Measurements from ENCODE around the gene ZSWIM7. TPM values are rescaled to one million over a fixed set of nuclear protein-coding genes. Genes with fewer than 3 reads are reported as not detected.

The ZSWIM7 gene
- total RNA-seq, 1 experiment from 2014 or later, result 19.1 TPM

- Histone ChIP-seq H3K4me3 (peak overlapping the region; percentile 91), H3K27me3 (ENCODE audit: insufficient read depth, low read depth) (no peaks in the 10 kb centered on the region), H3K79me2 (ENCODE audit: low read depth) (peaks cover 64% of the 10 kb centered on the region), H3K4me1 (replicated peaks; ENCODE audit: insufficient read depth) (peaks cover 26% of the 10 kb centered on the region), H3F3A (ENCODE audit: insufficient read depth, low read depth) (peaks cover 22% of the 10 kb centered on the region; the same call in 1 of the 2 replicates), H3K9me3 (ENCODE audit: insufficient read depth, low read depth) (no peaks in the 10 kb centered on the region), H2AFZ (no peak overlapping the region), H3K36me3 (ENCODE audit: low read depth) (0 out of 2 replicates have a peak, but pooled peaks cover 7% of the 10 kb centered on the region), H3K4me2 (peak overlapping the region; percentile 96), H4K20me1 (ENCODE audit: insufficient read depth) (no peaks in the 10 kb centered on the region), H3K9me2 (ENCODE audit: insufficient read depth) (no peaks in the 10 kb centered on the region), H3K27ac (peak overlapping the region; percentile 92)
- TF ChIP-seq CTCF (conservative IDR thresholded peaks at IDR 0.05) (no peak), EZH2 (IDR thresholded peaks at IDR 0.05; ENCODE audit: low read depth) (no peak)
- DNase-seq, result no peak
- ChIA-PET POLR2A (ENCODE audit: unreplicated experiment) (interaction anchor here (0.6 to 1.1 kb wide), 6 partner anchors 13 to 654 kb away, joined by 4 to 7 read pairs (median 4); no protein-coding TSS in a partner anchor), CTCF (interaction anchor here (0.6 kb wide), 1 partner anchor 52 kb away, joined by 5 read pairs; no protein-coding TSS in a partner anchor)
- BruUV-seq (replicated peaks), result TSS peak; percentile 62
- intact Hi-C loops (cut with micrococcal nuclease; ENCODE audit: unreplicated experiment), result loop anchor here (2.0 kb wide), 3 partner anchors 16 to 54 kb away; no protein-coding TSS in a partner anchor
Measured at GRCh38 chr17:15946611-15947120, 52.8 kb downstream of the ZSWIM7 start.

- intact Hi-C loops (cut with micrococcal nuclease; ENCODE audit: unreplicated experiment), result loop anchor here (1.0 to 2.0 kb wide), 4 partner anchors 17 to 53 kb away; no protein-coding TSS in a partner anchor
- POLR2A ChIA-PET (ENCODE audit: unreplicated experiment), result interaction anchor here (0.6 to 0.7 kb wide), 4 partner anchors 50 to 653 kb away, joined by 3 to 5 read pairs (median 4); no protein-coding TSS in a partner anchor
- TF ChIP-seq CTCF (conservative IDR thresholded peaks at IDR 0.05) (no peak), EZH2 (IDR thresholded peaks at IDR 0.05; ENCODE audit: low read depth) (no peak)
- H4K20me1 ChIP-seq (ENCODE audit: insufficient read depth), result no peaks in the 10 kb centered on the region
- H3F3A ChIP-seq (ENCODE audit: insufficient read depth, low read depth), result peaks cover 22% of the 10 kb centered on the region; the same call in 1 of the 2 replicates
- H3K4me2 ChIP-seq, result peak overlapping the region; percentile 96
- H3K27ac ChIP-seq, result peak overlapping the region; percentile 92
- no peaks in the 10 kb centered on the region for H3K9me3 ChIP-seq (ENCODE audit: insufficient read depth, low read depth)
- CTCF ChIA-PET, result interaction anchor here (0.5 to 1.8 kb wide), 6 partner anchors 12 to 54 kb away, joined by 3 to 14 read pairs (median 5); partner anchors contain the start of genes TTC19 and ZSWIM7
- H2AFZ ChIP-seq, result no peak overlapping the region
- no TSS peak for BruUV-seq (replicated peaks)
- H3K4me3 ChIP-seq, result peak overlapping the region; percentile 91
- H3K36me3 ChIP-seq (ENCODE audit: low read depth), result 0 out of 2 replicates have a peak, but pooled peaks cover 7% of the 10 kb centered on the region
- peaks cover 54% of the 10 kb centered on the region for H3K79me2 ChIP-seq (ENCODE audit: low read depth)
- H3K4me1 ChIP-seq (replicated peaks; ENCODE audit: insufficient read depth), result peaks cover 26% of the 10 kb centered on the region
- no peak for DNase-seq
- H3K9me2 ChIP-seq (ENCODE audit: insufficient read depth), result no peaks in the 10 kb centered on the region
- H3K27me3 ChIP-seq (ENCODE audit: insufficient read depth, low read depth), result no peaks in the 10 kb centered on the region
Measured at GRCh38 chr17:15945527-15946191, 53.8 kb downstream of the ZSWIM7 start.

GRCh38 chr17:15944759-15945526 is 54.6 kb downstream of the ZSWIM7 start, which contains the start of gene ADORA2B:
Gene ADORA2B (plus strand): TSS chr17:15945130. CDS start chr17:15945249, 119 bp downstream.
- Histone ChIP-seq H3K4me2 (peak within 1 kb of the TSS; percentile 96), H3K79me2 (ENCODE audit: low read depth) (peaks cover 47% of the 10 kb centered on the region), H3K27ac (peak within 1 kb of the TSS; percentile 92), H2AFZ (no peak within 1 kb of the TSS), H4K20me1 (ENCODE audit: insufficient read depth) (no peaks in the 10 kb centered on the region), H3K4me3 (peak within 1 kb of the TSS; percentile 91), H3K36me3 (ENCODE audit: low read depth) (0 out of 2 replicates have a peak, but pooled peaks cover 7% of the 10 kb centered on the region), H3K27me3 (ENCODE audit: insufficient read depth, low read depth) (no peaks in the 10 kb centered on the region), H3K9me2 (ENCODE audit: insufficient read depth) (no peaks in the 10 kb centered on the region), H3F3A (ENCODE audit: insufficient read depth, low read depth) (peaks cover 22% of the 10 kb centered on the region; the same call in 1 of the 2 replicates), H3K9me3 (ENCODE audit: insufficient read depth, low read depth) (no peaks in the 10 kb centered on the region), H3K4me1 (replicated peaks; ENCODE audit: insufficient read depth) (peaks cover 26% of the 10 kb centered on the region)
- intact Hi-C loops (cut with micrococcal nuclease; ENCODE audit: unreplicated experiment), result loop anchor here (1.0 kb wide), 2 partner anchors 53 to 117 kb away; no protein-coding TSS in a partner anchor
- TF ChIP-seq CTCF (conservative IDR thresholded peaks at IDR 0.05) (peak; percentile 30; the same call in 1 of the 2 replicates), EZH2 (IDR thresholded peaks at IDR 0.05; ENCODE audit: low read depth) (no peak)
- ChIA-PET CTCF (interaction anchor here (0.5 to 1.8 kb wide), 7 partner anchors 13 to 571 kb away, joined by 3 to 14 read pairs (median 4); partner anchors contain the start of genes TTC19 and ZSWIM7), POLR2A (ENCODE audit: unreplicated experiment) (interaction anchor here (0.6 to 0.7 kb wide), 4 partner anchors 20 to 679 kb away, joined by 3 to 5 read pairs (median 4); no protein-coding TSS in a partner anchor)
- DNase-seq, result peak; percentile 51 to 84
- no TSS peak for BruUV-seq (replicated peaks)
